IMR-90 (cell line): ENCODE data around the gene ARL8B. TPM values are rescaled to one million over a fixed set of nuclear protein-coding genes. Genes with fewer than 3 reads are reported as not detected.

Source experiments
- ATAC-seq: fragments of 200-7000 bp; cut with Tn5 transposase; 2 replicates; pipeline ENCODE4 v1.9.1; 2020; ENCODE audit warnings: low read depth, mild to moderate bottlenecking, moderate library complexity
- BruUV-seq: library from RNA; stranded (reverse); fragments of 400-500 nt; replicated peaks from 2 replicates; lab custom pipeline; 2021; lab: Mats Ljungman, UMichigan
- CTCF ChIA-PET: fragments of 300-600 bp; formaldehyde crosslinking; extraction: SDS; loops from one replicate; lab custom pipeline; 2021; ENCODE audit warnings: antibody characterized with exemption; lab: Yijun Ruan, JAX
- POLR2A ChIA-PET: fragments of 300-600 bp; sonication (Branson Sonifier 250); formaldehyde crosslinking; loops from one replicate; lab custom pipeline; 2022; ENCODE audit warnings: antibody characterized with exemption; ENCODE audit not compliant: unreplicated experiment; lab: Charles Lee
- DNase-seq: peaks from one replicate; pipeline ENCODE4 v3.0.0; 2013
- H2AFZ ChIP-seq: replicated peaks from 2 replicates; pipeline ENCODE3; 2013; ENCODE audit warnings: low read length, mild to moderate bottlenecking; ENCODE audit not compliant: poor library complexity
- H2AK5ac ChIP-seq: 2 replicates; pipeline ENCODE4 v1.6.1; 2013; ENCODE audit warnings: low read depth, low read length, inconsistent platforms
- H2AK9ac ChIP-seq: replicated peaks from 2 replicates; pipeline ENCODE3; 2013; ENCODE audit warnings: mild to moderate bottlenecking, low read depth, low read length, moderate library complexity; ENCODE audit not compliant: poor library complexity
- H2BK120ac ChIP-seq: 2 replicates; pipeline ENCODE4 v1.6.1; 2013; ENCODE audit warnings: low read depth, low read length, inconsistent platforms
- H2BK15ac ChIP-seq: 3 replicates; pipeline ENCODE4 v1.6.1; 2013; ENCODE audit warnings: low read depth, low read length, inconsistent platforms
- H2BK20ac ChIP-seq: 2 replicates; pipeline ENCODE4 v1.6.1; 2013; ENCODE audit warnings: low read depth, mild to moderate bottlenecking, inconsistent platforms, low read length, moderate library complexity
- H2BK5ac ChIP-seq: 2 replicates; pipeline ENCODE4 v1.6.1; 2013; ENCODE audit warnings: mild to moderate bottlenecking, low read depth, low read length, inconsistent platforms; ENCODE audit not compliant: poor library complexity, severe bottlenecking
- H3K14ac ChIP-seq: replicated peaks from 2 replicates; pipeline ENCODE4 v1.6.1; 2013; ENCODE audit warnings: low read depth, low read length, inconsistent platforms
- H3K18ac ChIP-seq: 2 replicates; pipeline ENCODE4 v1.6.1; 2013; ENCODE audit warnings: low read depth, low read length, control low read depth
- H3K23ac ChIP-seq: 2 replicates; pipeline ENCODE4 v1.6.1; 2013; ENCODE audit warnings: low read depth, low read length, inconsistent platforms
- H3K27ac ChIP-seq: 2 replicates; pipeline ENCODE4 v1.5.1; 2013; ENCODE audit warnings: mild to moderate bottlenecking, control low read depth, low read length; ENCODE audit not compliant: insufficient read depth
- H3K27me3 ChIP-seq: 2 replicates; pipeline ENCODE4 v1.6.1; 2013; ENCODE audit warnings: low read length; ENCODE audit not compliant: control insufficient read depth, insufficient read depth
- H3K36me3 ChIP-seq: 2 replicates; pipeline ENCODE4 v1.6.1; 2013; ENCODE audit warnings: low read length, mixed read lengths; ENCODE audit not compliant: control insufficient read depth, insufficient read depth
- H3K4ac ChIP-seq: 2 replicates; pipeline ENCODE4 v1.6.1; 2013; ENCODE audit warnings: low read depth, low read length, inconsistent platforms
- H3K4me1 ChIP-seq: 2 replicates; pipeline ENCODE4 v1.6.1; 2013; ENCODE audit warnings: low read length, mixed read lengths; ENCODE audit not compliant: control insufficient read depth, insufficient read depth
- H3K4me2 ChIP-seq: 2 replicates; pipeline ENCODE4 v1.6.1; 2013; ENCODE audit warnings: low read depth, mild to moderate bottlenecking, control low read depth, low read length, moderate library complexity
- H3K4me3 ChIP-seq: 2 replicates; pipeline ENCODE4 v1.5.1; 2013; ENCODE audit warnings: low read depth, mild to moderate bottlenecking, control low read depth, low read length, moderate library complexity; ENCODE audit not compliant: insufficient read depth
- H3K56ac ChIP-seq: 2 replicates; pipeline ENCODE4 v1.6.1; 2013; ENCODE audit warnings: low read length, inconsistent platforms; ENCODE audit not compliant: insufficient read depth; ENCODE audit errors: extremely low read depth
- H3K79me1 ChIP-seq, 2 experiments: 2 replicates each; pipeline ENCODE4 v1.6.1; 2013; ENCODE audit warnings: low read length in 2 of 2, inconsistent platforms in 1 of 2, low read depth in 1 of 2
- H3K9ac ChIP-seq: 2 replicates; pipeline ENCODE4 v1.6.1; 2013; ENCODE audit warnings: low read depth, low read length, control low read depth
- H3K9me1 ChIP-seq: 2 replicates; pipeline ENCODE4 v1.6.1; 2013; ENCODE audit warnings: low read length, inconsistent platforms; ENCODE audit not compliant: insufficient read depth
- H3K9me3 ChIP-seq: 2 replicates; pipeline ENCODE4 v1.6.1; 2013; ENCODE audit warnings: low read length; ENCODE audit not compliant: control insufficient read depth, insufficient read depth
- H4K20me1 ChIP-seq: 2 replicates; pipeline ENCODE4 v1.6.1; 2013; ENCODE audit warnings: low read length, inconsistent platforms; ENCODE audit not compliant: insufficient read depth
- H4K5ac ChIP-seq: 2 replicates; pipeline ENCODE4 v1.6.1; 2013; ENCODE audit warnings: mild to moderate bottlenecking, low read depth, low read length, control low read depth
- H4K8ac ChIP-seq, 2 experiments: 2 replicates each; pipeline ENCODE4 v1.6.1; 2013; ENCODE audit warnings: low read depth in 2 of 2, low read length in 2 of 2, control low read depth in 1 of 2, inconsistent platforms in 1 of 2
- H4K91ac ChIP-seq: 2 replicates; pipeline ENCODE4 v1.6.1; 2013; ENCODE audit warnings: low read depth, low read length, inconsistent platforms; ENCODE audit not compliant: insufficient read depth
- CHD1 ChIP-seq: IDR thresholded peaks from 2 replicates; pipeline ENCODE4 v1.6.1; 2012; ENCODE audit warnings: low read depth, low read length, improper control_type of control experiment
- FOS ChIP-seq: fragments of 150-350 bp; IDR thresholded peaks from 2 replicates; pipeline ENCODE4 v1.6.1; 2016; ENCODE audit warnings: low read depth, low read length
- MAZ ChIP-seq: IDR thresholded peaks from 2 replicates; pipeline ENCODE4 v1.6.1; 2012; ENCODE audit warnings: low read depth, mild to moderate bottlenecking, low read length, improper control_type of control experiment, moderate library complexity, borderline replicate concordance
- MXI1 ChIP-seq: IDR thresholded peaks from 2 replicates; pipeline ENCODE4 v1.6.1; 2012; ENCODE audit warnings: low read depth, mild to moderate bottlenecking, low read length, moderate library complexity, borderline replicate concordance
- NFE2L2 ChIP-seq: fragments of 150-350 bp; IDR thresholded peaks from 2 replicates; pipeline ENCODE4 v1.6.1; 2016; ENCODE audit warnings: low read depth, mild to moderate bottlenecking, low read length
- POLR2A ChIP-seq: IDR thresholded peaks from 2 replicates; pipeline ENCODE4 v1.6.1; 2012; ENCODE audit warnings: mild to moderate bottlenecking, low read depth, low read length
- WGBS, 2 experiments: methylation state at CpG; one replicate each; pipeline versions ENCODE4 v1.1.5 to v1.1.7; 2013; ENCODE audit warnings: missing lambda C conversion rate in 2 of 2; ENCODE audit not compliant: insufficient read length in 1 of 2; ENCODE audit errors: extremely low coverage in 2 of 2; 5-methylcytosine and 5-hydroxymethylcytosine counted together
- dilution Hi-C: fragments of 300-500 bp; cut with HindIII; formaldehyde crosslinking; loops from one replicate; pipeline ENCODE4 v1.14.3; 2018; ENCODE audit warnings: low sequenced_read_pairs; ENCODE audit not compliant: unreplicated experiment
- in situ Hi-C: fragments of 300-500 bp; cut with MboI; formaldehyde crosslinking; loops from 3 replicates; pipeline ENCODE4 v1.14.3; 2019; ENCODE audit warnings: low sequenced_read_pairs, inconsistent platforms, mixed read lengths
- intact Hi-C: fragments of 100-400 bp; cut with micrococcal nuclease; formaldehyde crosslinking; loops from 2 replicates; pipeline ENCODE4 v1.10.0; 2022
- polyA plus RNA-seq, 3 experiments: library from polyadenylated mRNA; depleted of rRNA; stranded (reverse); fragments of >200 nt; gene quantifications; 2 replicates each; pipeline ENCODE4 v1.2.3, GENCODE V29; 2012; ENCODE audit warnings: low replicate concordance in 1 of 3
- total RNA-seq: library from RNA; depleted of rRNA; stranded (reverse); fragments of >200 nt; gene quantifications from 2 replicates; pipeline ENCODE4 v1.2.3, GENCODE V29; 2012

The ARL8B gene
- total and polyA plus RNA-seq, 2 of the 4 experiments (the other 2 are of a cell fraction), result 32.3 to 47.0 TPM

GRCh38 chr3:5187156-5187919 lies 65.2 kb downstream of the ARL8B start, which contains the start of gene EDEM1:
Gene EDEM1 (plus strand): TSS chr3:5187707. CDS start chr3:5187806, 99 bp downstream.
- Histone ChIP-seq H3K4me1 (peaks cover 2% of the 10 kb centered on the region), H3K9me3 (no peaks in the 10 kb centered on the region), H3K9me1 (peaks cover 9% of the 10 kb centered on the region; the same call in 1 of the 2 replicates), H3K36me3 (no peaks in the 10 kb centered on the region), H2AK5ac (peak within 1 kb of the TSS; percentile 80; the same call in 1 of the 2 replicates), H3K27ac (peak within 1 kb of the TSS; percentile 88), H2BK20ac (no peak within 1 kb of the TSS), H2BK15ac (no peak within 1 kb of the TSS), H2AFZ (peak within 1 kb of the TSS; percentile 95), H3K9ac (peak within 1 kb of the TSS; percentile 92), H4K8ac (peak within 1 kb of the TSS; percentile 53 to 81), H3K56ac (peak within 1 kb of the TSS; percentile 80), H3K23ac (peak within 1 kb of the TSS; percentile 90), H3K4me3 (peak within 1 kb of the TSS; percentile 94), H3K14ac (peak within 1 kb of the TSS; percentile 85), H2BK120ac (no peak within 1 kb of the TSS), H4K91ac (peak within 1 kb of the TSS; percentile 71), H3K4me2 (peak within 1 kb of the TSS; percentile 94), H4K5ac (peak within 1 kb of the TSS; percentile 66), H3K4ac (peak within 1 kb of the TSS; percentile 79), H2AK9ac (peak within 1 kb of the TSS; percentile 98), H4K20me1 (peaks cover 15% of the 10 kb centered on the region; the same call in 1 of the 2 replicates), H3K27me3 (no peaks in the 10 kb centered on the region), H3K79me1 (peaks cover 0 to 31% of the 10 kb centered on the region in 2 experiments; a peak in 2 of 4 replicates), H2BK5ac (peak within 1 kb of the TSS; percentile 88), H3K18ac (peak within 1 kb of the TSS; percentile 47)
- 0% methylated on average over 35 of the region's 78 CpGs; no CpG with 5 or more reads in 1 of the 2 experiments for WGBS, 2 experiments
- TF ChIP-seq CHD1 (0 out of 2 replicates have a peak, but pooled peaks have one; percentile 18), MAZ (peak; percentile 72; the same call in 1 of the 2 replicates), MXI1 (peak; percentile 36; the same call in 1 of the 2 replicates), FOS (no peak), NFE2L2 (no peak), POLR2A (peak; percentile 86)
- BruUV-seq, result no TSS peak
- ChIA-PET CTCF (interaction anchor here (1.2 kb wide), 1 partner anchor 15 kb away, joined by 4 read pairs; no protein-coding TSS in a partner anchor), POLR2A (interaction anchor here (0.6 kb wide), 1 partner anchor 23 kb away, joined by 3 read pairs; no protein-coding TSS in a partner anchor)
- ATAC-seq, result peak; percentile 95
- peak; percentile 94 for DNase-seq
- in situ Hi-C loops (no loop called here), intact Hi-C loops (loop anchor here (1.0 to 5.0 kb wide), 4 partner anchors 50 to 530 kb away; partner anchors contain the start of gene ARL8B), dilution Hi-C loops (no loop called here)
